HG02571 (cell line): Measurements from ENCODE around the gene TP73.

Experiments used
- ATAC-seq: cut with Tn5 transposase; IDR thresholded peaks from one replicate; pipeline ENCODE4 v1.9.1; 2021; ENCODE audit warnings: mild to moderate bottlenecking, moderate library complexity; ENCODE audit not compliant: unreplicated experiment

The TP73 gene

DNA sequence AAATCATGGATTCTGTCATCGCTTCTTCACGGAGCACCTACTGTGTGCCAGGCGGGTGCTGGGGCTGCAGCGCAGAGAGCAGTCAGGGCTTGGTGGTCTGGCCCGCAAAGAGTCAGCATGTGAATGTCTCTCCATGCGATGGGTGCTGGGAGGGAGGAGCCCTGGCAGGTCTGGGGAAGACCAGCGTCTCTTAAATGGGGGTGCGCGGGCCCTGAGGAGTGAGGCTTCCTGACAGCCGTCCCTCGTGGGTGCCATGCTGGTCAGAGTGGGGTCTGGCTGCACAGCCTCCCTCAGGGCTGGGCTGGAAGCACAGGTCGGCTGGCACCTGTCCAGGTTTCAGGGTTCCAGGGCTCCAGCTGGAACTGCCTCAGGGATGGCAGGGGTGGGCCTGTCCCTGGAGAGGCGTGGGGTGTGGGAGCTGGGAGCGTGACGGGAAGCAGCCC is 18.5 kb downstream of the TP73 start:
- ATAC-seq, result no peak

- ATAC-seq, result no peak
These were observed 19.3 kb downstream of the TP73 start for GRCh38 chr1:3671371-3672180.

GRCh38 chr1:3672231-3672970 is 20.1 kb downstream of the TP73 start:
- ATAC-seq, result no peak

DNA sequence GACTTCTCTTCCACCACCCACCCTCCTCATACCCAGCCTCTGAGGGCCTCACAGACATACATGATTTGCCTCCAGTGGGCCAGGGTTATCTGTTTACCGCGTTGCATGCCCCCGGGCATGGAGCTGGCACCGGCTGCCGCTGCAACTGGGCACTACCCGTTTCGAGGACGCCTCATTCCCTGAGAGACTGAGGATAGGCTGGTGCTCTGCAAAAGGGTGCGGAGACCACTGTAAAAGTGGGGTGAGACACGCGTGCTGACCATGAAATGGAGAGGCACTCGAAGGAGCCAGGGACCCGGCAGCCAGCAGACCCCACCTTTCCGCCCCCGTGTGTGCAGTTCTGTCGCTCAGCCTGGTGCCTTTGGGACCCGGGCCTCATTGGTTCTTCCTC is 20.6 kb downstream of the TP73 start:
- no peak for ATAC-seq

DNA sequence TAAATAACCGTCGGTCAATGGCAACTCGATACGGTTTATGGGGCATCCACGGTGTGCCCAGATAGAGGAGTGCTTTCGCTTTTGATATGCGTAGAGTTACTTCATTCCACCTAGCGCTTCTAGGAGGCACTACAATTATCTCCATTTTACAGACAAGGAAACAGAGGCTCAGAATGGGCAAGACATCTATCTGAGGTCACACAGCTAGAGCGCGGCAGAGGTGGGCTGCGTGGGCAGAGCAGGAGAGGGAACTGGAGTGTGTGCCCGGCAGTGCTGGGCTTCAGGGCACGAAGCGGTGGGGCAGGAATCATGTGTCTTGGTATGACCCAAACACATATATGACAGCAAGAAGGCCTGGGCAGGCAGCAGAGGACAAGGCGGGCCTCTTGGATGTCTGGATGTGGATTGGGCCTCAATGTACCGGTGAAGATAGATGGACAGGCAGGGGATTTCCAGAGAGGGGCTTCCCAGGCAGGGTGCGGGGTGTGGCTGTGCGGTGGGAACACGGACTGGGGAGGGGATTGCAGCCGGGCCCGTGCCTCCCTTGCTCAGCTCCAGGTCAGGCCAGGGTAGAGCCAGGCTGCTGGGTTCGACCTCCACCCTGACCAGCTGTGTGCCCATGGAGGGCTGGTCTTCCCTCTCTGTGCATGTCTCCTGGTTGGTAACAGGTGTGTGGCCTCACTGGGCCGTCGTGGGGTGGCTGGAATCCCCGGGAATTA is 21.2 kb downstream of the TP73 start:
- ATAC-seq, result no peak

- no peak for ATAC-seq
These were observed 22.1 kb downstream of the TP73 start for GRCh38 chr1:3674100-3675094.

DNA sequence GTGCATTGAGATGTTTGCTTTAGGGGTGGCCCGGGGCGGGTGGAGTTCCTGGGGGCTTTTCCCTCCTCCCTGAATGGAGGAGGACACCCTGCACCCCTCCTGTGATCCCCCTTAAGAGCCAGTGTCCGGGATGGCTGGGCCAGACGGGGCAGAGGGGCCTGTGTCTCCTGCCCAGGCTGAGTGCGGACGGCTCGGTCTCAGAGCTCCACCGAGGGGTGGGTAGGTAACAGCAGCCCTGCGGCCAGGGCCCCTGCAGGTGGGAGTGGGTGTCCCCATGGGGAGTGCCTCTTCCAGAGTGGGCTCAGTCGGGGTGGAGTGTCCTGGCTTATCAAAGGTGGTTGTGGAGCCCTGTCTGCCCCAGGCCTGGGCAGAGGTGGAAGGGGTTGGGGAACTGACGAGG is 23.1 kb downstream of the TP73 start:
- no peak for ATAC-seq

- ATAC-seq, result peak; percentile 49
These were observed 24.5 kb downstream of the TP73 start for GRCh38 chr1:3676581-3677470.

GRCh38 chr1:3677484-3677883 is 25.2 kb downstream of the TP73 start:
- peak; percentile 0 for ATAC-seq

- ATAC-seq, result no peak
These were observed 26.2 kb downstream of the TP73 start for GRCh38 chr1:3678361-3679097.

GRCh38 chr1:3679098-3679555 is 26.8 kb downstream of the TP73 start:
- ATAC-seq, result no peak

- no peak for ATAC-seq
These were observed 27.6 kb downstream of the TP73 start for GRCh38 chr1:3679799-3680453.

DNA sequence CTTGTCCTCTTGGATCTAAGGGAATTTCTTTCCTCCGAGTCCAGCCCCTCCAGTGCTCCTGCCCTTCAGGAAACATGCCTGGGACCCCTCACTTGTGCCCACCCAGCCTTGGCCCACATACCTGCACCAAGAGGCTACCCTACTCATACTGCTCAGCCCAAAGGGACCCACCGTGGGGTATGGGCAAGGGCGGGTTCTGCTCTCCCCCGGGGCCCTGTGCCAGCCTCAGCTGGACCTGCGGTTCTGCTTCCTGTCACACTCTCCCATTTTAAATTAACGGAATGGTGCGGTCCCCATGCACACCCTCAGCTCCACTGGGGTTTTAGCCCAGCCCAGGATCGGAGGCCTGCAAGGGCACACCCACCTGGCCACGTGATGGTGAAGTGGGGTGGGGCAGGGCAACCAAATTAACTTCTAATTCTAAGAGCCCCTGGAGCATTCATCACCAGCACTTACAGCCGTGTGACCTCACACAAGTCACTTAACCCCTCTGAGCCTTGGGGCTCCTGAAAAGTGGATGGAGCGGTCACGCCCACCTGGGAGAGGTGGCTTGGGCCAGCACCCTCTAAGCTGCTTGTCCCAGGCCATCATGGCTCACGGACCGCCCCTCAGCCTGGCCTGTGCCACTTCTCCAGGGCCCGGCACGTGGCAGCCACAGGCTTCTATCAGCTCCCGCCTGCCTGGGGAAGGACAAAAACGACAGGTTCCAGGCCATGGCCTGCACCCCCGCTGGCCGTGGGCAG is 28.3 kb downstream of the TP73 start:
- no peak for ATAC-seq

GRCh38 chr1:3681231-3681897 is 29.0 kb downstream of the TP73 start:
- ATAC-seq, result no peak

DNA sequence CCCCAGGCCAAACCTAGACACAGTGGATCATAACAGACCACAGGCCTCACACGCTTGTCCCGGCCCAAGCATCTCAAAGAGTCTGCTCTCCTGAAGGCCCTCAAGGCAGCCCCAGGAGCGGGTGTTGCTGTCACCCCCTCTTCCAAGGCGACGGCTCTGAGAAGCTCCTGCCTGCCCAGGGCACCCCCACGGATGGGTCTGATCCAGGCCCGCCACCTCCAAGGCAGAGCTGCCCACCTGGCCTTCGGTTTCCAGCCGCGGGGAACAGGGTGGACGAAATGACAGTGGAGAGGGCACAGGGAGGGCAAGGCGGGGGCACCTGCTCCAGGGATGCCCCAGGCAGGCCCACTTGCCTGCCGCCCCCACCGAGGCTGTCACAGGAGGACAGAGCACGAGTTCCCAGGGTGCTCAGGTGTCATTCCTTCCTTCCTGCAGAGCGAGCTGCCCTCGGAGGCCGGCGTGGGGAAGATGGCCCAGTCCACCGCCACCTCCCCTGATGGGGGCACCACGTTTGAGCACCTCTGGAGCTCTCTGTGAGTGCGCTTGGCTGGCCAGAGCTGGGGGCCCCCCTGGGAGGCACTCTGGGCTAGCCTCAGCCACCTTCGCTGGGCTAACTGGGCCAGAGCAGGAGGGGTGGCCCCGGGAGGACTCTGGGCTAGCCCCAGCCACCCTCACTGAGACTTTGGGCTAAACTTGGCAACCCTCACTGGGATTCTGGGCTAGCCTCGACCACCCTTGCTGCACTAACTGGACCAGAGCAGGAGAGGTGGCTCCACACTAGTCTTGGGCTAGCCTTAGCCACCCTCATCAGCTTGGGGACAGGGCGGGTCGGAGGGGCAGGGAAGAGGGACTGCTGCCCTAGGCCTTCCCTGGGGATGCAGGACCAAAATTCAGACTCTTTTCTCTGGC is 29.8 kb downstream of the TP73 start:
- ATAC-seq, result no peak

DNA sequence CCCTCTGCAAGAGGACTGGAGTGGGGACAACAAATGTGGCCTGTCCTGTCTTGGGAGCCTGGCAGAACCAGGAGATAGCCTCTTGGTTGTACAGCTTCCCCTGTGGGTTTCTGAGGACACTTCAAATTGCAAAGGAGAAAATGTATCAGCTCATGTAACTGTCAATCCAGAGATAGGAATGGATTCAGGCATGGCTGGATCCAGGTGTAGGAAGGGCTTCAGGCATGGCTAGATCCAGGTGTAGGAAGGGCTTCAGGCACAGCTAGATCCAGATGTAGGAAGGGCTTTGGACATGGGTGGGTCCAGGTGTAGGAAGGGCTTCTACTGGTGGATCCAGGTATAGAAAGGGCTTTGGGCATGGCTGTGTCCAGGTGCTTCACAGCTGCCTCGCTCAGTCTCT is 30.9 kb downstream of the TP73 start:
- ATAC-seq, result no peak
